Fibroblast of skin of left quadriceps (primary cell): ENCODE data around the gene C20orf96.
A peak's percentile ranks its signal among the peaks of the same experiment; 100 is the strongest.
"Not testable (repeated sequence)": the region's sequence is repeated elsewhere in the genome, so short reads cannot be mapped to it uniquely, and the experiment has no call there.

Experiments used
- DNase-seq, 2 experiments: peaks; one replicate each; pipeline ENCODE4 v3.0.0-alpha.2; 2013; ENCODE audit warnings: low read depth in 2 of 2

The C20orf96 gene

GRCh38 chr20:290084-290831 is at the start of gene C20orf96:
TSS of gene C20orf96 (minus strand) at chr20:290750. CDS start at chr20:290610, 140 bp downstream.
- DNase-seq, result peak; percentile 86 to 88

DNA sequence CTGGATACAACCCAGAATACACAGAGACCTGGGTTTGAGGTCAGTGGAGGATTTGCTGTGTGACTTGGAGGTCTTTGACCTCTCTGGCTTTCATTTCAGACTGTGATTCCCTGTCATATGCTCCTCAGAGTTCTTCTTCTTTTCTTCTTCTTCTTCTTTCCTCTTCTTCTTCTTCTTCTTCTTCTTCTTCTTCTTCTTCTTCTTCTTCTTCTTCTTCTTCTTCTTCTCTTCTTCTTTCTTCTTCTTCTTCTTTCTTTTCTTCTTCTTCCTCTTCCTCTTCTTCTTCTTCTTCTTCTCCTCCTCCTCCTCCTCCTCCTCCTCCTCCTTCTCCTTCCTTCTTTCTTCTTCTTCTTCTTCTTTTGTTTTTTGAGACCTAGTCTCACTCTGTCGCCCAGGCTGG is 45.5 kb upstream of the C20orf96 start:
- DNase-seq, result not testable (repeated sequence)

GRCh38 chr20:334578-334977 is 44.0 kb upstream of the C20orf96 start:
- DNase-seq, result no peak

GRCh38 chr20:330233-331149 is 39.9 kb upstream of the C20orf96 start:
- peak in 1 of 2 experiments; percentile 21 for DNase-seq

DNA sequence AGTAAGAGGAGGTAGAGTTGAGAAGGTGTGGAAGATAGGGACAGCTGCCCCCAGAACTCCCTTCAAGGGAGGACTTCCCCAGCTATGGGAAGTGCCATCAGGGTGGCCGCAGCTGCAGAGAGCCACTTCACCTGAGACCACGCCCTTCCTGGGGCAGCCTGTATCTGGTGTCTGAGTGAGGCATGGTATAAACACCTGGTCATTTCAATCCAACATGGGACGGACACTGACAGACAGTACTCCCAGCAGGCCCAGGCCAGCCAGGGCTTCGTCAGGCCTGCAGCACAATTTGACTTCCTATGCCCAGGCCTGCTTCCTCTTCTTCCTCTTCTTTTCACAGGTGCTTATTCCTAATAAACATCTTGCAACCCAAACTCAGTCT is 39.3 kb upstream of the C20orf96 start:
- no peak for DNase-seq

DNA sequence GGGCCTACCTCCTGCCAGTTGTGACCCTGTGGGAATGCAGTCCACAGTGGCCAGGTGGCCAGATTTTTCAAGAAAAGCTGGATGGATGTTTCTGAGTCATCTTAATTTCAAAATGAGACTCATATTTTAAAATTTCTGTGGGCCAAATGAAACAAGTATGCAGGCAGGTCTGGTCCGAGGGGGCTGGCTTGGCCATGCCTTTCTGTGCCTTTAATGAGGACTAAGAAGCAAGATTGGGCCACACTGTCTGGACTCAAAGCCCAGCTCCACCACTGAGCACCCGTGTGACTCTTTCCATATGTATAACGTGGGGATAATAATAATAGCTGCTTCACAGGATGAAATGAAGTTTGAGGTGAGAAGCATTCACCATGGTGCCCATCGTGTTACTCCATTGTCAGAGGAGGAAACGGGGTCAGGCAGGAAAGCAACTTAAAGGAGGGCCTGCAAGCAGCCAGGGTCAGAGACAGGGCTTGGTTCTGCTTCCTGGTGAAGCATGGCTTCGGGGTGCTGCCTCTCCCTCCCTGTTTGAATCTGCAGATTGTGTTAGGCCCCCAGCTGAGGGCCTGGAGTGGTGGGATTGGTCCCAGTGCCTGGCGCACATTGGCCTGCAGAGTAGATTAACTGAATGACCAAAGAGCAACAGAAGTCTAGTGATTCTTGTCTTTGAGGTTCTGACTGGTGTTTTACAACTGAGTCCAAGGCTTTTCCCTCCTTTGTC is 38.6 kb upstream of the C20orf96 start:
- DNase-seq, result no peak

DNA sequence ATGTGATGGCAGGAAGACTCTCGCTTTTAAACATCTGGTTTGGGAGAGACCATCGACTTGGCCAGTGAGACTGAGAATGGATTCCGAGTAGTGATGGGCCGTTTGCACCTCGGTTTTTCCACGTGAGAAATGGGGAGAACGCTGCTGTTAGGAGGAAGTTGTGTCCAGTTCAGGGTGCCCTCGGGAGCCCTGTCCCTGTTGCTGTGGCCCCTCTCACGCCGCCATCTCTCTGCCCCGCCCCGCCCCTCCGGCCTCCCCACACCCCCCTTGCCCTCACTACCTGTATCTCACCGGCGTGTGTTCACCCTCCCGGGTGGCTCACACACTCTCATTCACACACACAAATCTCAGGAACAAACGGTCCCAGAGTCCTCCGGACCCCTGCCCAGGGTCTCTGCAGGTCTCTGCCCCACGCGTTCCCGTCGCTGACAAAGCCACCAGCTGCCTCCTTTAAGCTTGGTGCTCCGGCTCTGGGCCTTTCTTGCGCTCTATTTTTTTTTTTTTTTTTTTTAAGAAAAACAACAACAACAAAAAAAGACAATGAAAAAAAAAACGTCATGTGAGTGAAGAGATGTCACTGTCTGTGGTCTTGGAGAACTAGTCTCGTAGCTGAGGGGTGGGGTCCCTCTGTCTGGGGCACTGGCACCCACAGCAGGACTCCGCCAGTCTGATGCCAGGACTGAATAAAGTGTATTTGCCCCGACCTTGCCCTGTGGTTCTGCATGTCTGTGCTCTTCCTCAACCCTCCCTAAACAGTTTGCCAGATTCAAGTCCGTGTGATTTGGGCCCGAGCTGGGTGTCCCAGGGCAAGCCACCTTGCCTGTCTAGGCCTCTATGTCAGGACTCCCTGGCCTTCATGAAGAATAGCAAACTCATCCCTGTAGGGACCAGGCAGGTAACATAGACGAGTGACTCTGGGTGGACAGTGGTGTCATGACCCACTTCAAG is 37.8 kb upstream of the C20orf96 start:
- no peak for DNase-seq

- peak; percentile 93 to 94 for DNase-seq
Observed at GRCh38 chr20:327186-328026, 36.9 kb upstream of the C20orf96 start.

- DNase-seq, result no peak
Observed at GRCh38 chr20:326645-327185, 36.2 kb upstream of the C20orf96 start.

DNA sequence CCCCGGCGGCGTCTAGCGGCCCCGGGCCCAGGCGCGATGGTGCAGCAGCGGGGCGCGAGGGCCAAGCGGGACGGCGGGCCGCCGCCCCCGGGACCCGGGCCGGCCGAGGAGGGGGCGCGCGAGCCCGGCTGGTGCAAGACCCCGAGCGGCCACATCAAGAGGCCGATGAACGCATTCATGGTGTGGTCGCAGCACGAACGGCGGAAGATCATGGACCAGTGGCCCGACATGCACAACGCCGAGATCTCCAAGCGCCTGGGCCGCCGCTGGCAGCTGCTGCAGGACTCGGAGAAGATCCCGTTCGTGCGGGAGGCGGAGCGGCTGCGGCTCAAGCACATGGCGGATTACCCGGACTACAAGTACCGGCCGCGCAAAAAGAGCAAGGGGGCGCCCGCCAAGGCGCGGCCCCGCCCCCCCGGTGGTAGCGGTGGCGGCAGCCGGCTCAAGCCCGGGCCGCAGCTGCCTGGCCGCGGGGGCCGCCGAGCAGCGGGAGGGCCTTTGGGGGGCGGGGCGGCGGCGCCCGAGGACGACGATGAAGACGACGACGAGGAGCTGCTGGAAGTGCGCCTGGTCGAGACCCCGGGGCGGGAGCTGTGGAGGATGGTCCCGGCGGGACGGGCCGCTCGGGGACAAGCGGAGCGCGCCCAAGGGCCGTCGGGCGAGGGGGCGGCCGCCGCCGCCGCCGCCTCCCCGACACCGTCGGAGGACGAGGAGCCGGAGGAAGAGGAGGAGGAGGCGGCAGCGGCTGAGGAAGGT is 35.5 kb upstream of the C20orf96 start:
- DNase-seq, result peak in 1 of 2 experiments; percentile 19

DNA sequence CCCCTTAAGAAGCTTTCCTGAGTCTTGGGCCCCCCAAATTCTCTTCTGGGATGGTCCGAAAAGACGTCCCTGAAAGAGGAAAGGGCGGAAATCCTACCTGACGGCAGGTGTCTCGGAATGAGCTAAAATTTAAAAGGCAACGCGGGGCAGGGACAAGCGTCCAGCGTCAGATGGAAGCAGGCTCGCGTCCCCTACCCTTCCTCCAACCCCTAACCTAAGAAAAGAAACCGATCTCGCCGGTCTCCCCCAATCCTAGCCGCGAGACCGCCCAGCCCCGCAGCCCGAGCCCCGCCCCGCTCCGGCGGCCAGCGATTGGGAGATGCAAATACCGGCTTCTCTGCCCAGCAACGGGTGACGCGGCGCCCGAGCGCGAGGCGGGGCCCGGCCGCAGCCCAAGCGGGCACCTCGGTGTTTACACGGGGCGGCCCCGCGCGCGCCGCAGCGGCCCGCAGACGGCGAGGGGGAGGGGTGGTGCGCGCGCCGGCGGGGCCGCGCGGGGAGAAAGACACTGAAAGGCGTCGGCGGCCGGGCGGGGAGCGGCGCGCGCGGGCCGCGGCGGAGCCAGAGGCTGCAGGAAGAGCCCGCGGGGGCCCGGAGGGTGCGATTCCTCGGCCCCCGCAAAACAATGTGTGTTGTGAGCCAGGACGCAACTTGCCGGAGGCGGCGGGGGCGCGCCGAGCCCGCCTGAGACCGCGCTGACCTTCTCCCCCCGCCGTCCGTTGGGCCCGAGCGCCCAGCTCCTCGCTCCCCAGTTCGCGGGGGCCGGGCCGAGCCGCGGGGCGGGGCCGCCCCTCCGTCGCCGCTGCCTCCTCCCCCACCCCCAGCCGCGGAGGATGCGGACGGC is 34.7 kb upstream of the C20orf96 start, which contains the start of gene SOX12:
TSS of gene SOX12 (plus strand) at position 508 of the 844 bp plus-strand sequence. CDS start 373 bp downstream, outside the sequence.
- DNase-seq, result peak; percentile 83 to 87

DNA sequence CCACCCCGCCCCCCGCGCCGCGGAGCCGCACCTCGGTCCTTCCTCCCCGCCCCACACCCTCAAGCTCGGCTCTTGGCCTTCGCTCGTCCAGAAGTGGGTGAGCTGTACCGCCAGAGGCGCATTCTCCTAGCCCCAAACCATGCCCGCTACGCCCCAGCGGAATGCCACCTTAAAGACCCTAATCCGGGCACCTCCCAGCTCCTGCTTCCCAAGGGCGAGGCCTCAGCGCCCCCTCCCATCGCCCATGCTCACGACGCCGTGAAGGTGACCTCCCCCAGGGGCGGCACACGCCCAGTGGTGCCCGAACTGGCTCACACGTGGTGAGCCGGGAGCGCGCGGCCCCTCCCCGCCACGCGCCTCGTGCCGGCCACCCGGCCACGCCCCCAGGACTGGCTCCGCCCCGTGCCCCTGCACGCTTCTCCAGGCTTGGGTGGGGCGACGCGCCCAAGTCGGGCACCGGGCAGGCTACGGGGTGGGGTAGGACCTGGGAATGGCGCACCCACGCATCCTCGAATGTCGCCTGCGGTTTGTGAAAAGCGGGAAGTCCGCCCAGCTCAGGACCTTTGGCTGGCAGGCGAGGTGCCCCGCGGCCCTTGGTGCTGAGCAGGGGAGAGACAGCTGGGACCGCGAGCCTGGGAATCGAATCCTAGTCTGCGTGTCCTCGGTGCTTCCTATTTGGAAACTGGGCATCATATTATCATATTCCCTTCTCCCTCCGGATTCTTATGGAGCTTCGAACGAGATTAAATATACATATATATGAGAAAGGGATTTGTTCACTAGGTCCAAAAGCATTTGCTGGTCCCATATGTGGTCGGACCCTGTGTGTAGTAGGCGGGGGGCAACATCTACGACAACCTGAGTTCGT is 33.9 kb upstream of the C20orf96 start:
- peak; percentile 57 to 66 for DNase-seq

GRCh38 chr20:316316-317068 is 25.9 kb upstream of the C20orf96 start:
- no peak for DNase-seq

GRCh38 chr20:313948-314347 is 23.4 kb upstream of the C20orf96 start:
- DNase-seq, result no peak

DNA sequence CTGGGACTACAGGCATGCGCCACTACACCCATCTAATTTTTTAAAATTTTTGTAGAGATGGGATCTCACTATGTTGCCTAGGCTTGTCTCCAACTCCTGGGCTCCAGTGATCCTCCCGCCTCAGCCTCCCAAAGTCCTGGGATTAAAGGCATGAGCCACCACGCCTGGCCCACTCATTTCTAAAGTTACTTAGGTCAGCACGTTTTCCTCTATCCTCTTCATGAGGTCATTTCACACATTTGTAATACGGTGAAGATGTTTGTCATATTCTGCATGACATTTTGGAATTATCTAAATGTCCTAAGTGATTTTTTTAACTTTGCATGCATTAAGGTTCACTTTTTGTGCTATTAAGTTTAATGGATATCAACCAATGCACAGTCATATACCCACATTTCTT is 22.9 kb upstream of the C20orf96 start:
- DNase-seq, result no peak

DNA sequence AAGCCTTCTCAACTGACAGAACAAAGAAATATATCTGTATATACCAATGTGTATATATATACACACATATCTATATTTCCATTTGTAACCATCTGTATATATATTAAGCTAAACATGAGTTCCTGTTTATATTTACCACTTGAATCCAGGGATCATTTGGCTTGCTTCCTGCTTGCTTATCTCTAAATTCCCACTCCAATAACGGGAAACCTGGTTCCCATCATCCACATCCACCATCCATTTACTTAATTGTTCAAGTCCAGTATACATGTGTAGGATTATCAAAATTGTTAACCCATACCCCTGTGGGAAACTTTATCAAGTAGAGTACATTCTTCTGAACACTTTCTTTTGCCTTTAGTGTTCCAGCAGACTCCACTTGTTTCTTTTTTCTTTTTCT is 22.3 kb upstream of the C20orf96 start:
- no peak for DNase-seq
